AG04450 (cell line): ENCODE measurements around the gene HECA. TPM values are rescaled to one million over a fixed set of nuclear protein-coding genes. Genes with fewer than 3 reads are reported as not detected.

Experiments used
- CTCF ChIA-PET: fragments of 300-600, 350-600 bp; formaldehyde crosslinking; extraction: SDS; loops from one replicate; lab custom pipeline; 2022; ENCODE audit warnings: antibody characterized with exemption, inconsistent platforms; lab: Charles Lee
- POLR2A ChIA-PET: fragments of 350-600 bp; formaldehyde crosslinking; extraction: SDS; loops from one replicate; lab custom pipeline; 2021; ENCODE audit warnings: antibody characterized with exemption, inconsistent platforms; lab: Yijun Ruan, JAX
- DNase-seq: peaks from one replicate; pipeline ENCODE4 v3.0.0-alpha.2; 2011; ENCODE audit warnings: low read depth, low spot score
- H3K27ac ChIP-seq: one replicate; pipeline ENCODE4 v1.5.1; 2012; ENCODE audit warnings: low read depth, low read length, control low read depth
- H3K27me3 ChIP-seq: one replicate; pipeline ENCODE4 v1.6.0; 2012; ENCODE audit warnings: low read length; ENCODE audit not compliant: control insufficient read depth, insufficient read depth
- H3K4me3 ChIP-seq: 2 replicates; pipeline ENCODE4 v1.5.1; 2011; ENCODE audit warnings: mild to moderate bottlenecking, low read depth, low read length, control low read depth
- H3K9me3 ChIP-seq: 2 replicates; pipeline ENCODE4 v1.5.1; 2012; ENCODE audit warnings: low read length; ENCODE audit not compliant: control insufficient read depth, insufficient read depth
- polyA plus RNA-seq: library from polyadenylated mRNA; depleted of rRNA; stranded (reverse); fragments of >200 nt; gene quantifications from 2 replicates; pipeline ENCODE4 v1.2.3, GENCODE V29; 2011
- TF ChIP-seq, protein P1 (sequence below): IDR thresholded peaks from 2 replicates; pipeline ENCODE4 v1.5.1; 2011; ENCODE audit warnings: low read depth, low read length, control low read depth, inconsistent platforms

Gene HECA
- polyA plus RNA-seq, 1 experiment: 10.6 TPM

DNA sequence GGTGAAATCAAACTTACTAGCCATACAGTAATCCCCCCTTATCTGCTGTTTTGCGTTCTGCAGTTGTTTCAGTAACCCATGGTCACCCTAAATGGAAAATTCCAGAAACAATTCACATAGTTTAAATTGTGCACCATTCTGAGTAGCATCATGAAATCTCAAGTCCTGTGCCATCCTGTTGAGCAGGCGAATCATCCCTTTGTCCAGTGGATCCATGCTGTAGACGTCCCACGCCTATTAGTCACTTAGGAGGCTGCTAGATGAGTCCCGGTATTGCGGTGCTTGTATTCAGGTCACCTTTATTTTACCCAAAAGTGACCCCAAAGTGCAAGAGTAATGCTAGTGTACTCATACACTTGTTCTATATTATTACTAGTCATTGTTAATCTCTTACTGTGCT, 46.4 kb downstream of the HECA start:
- Histone ChIP-seq H3K27me3 (no peaks in the 10 kb centered on the region), H3K4me3 (no peak overlapping the region), H3K27ac (no peak overlapping the region), H3K9me3 (peaks cover 2% of the 10 kb centered on the region; the same call in 1 of the 2 replicates)
- ChIA-PET CTCF (no interaction called here), POLR2A (no interaction called here)
- no peak for DNase-seq
- TF ChIP-seq, protein P1, sequence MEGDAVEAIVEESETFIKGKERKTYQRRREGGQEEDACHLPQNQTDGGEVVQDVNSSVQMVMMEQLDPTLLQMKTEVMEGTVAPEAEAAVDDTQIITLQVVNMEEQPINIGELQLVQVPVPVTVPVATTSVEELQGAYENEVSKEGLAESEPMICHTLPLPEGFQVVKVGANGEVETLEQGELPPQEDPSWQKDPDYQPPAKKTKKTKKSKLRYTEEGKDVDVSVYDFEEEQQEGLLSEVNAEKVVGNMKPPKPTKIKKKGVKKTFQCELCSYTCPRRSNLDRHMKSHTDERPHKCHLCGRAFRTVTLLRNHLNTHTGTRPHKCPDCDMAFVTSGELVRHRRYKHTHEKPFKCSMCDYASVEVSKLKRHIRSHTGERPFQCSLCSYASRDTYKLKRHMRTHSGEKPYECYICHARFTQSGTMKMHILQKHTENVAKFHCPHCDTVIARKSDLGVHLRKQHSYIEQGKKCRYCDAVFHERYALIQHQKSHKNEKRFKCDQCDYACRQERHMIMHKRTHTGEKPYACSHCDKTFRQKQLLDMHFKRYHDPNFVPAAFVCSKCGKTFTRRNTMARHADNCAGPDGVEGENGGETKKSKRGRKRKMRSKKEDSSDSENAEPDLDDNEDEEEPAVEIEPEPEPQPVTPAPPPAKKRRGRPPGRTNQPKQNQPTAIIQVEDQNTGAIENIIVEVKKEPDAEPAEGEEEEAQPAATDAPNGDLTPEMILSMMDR: no peak

DNA sequence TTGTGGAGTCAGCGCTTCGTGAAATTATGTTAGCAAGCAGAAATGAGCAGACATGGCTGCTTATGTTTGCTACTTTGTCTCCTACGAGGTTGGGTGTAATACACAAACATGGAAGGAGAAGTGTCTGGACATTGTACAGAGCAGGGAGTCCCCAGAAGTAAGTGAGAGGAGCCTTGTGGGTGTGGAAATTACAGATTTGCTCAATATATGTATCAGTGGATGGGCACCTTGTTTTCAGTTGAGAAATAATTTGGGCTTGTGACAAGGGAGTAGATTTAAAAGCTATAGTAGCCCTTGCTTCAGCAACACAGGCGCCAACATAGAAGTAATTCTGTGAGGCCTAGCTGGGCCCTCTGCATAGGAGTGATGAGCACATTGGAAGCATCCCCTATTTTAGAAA, 49.2 kb downstream of the HECA start:
- no peaks in the 10 kb centered on the region for H3K27me3 ChIP-seq
- ChIA-PET POLR2A (no interaction called here), CTCF (no interaction called here)
- H3K4me3 ChIP-seq: no peak overlapping the region
- DNase-seq: no peak
- H3K27ac ChIP-seq: no peak overlapping the region
- H3K9me3 ChIP-seq: peaks cover 2% of the 10 kb centered on the region; the same call in 1 of the 2 replicates
- TF ChIP-seq, protein P1: no peak

- H3K27ac ChIP-seq: no peak overlapping the region
- ChIA-PET POLR2A (no interaction called here), CTCF (no interaction called here)
- no peak for DNase-seq
- TF ChIP-seq, protein P1: no peak
- peaks cover 2% of the 10 kb centered on the region; the same call in 1 of the 2 replicates for H3K9me3 ChIP-seq
- H3K27me3 ChIP-seq: no peaks in the 10 kb centered on the region
- no peak overlapping the region for H3K4me3 ChIP-seq
Observed at GRCh38 chr6:139184459-139184858, 49.6 kb downstream of the HECA start.

GRCh38 chr6:139186242-139186641, 51.4 kb downstream of the HECA start:
- CTCF ChIA-PET: no interaction called here
- H3K9me3 ChIP-seq: peaks cover 2% of the 10 kb centered on the region; the same call in 1 of the 2 replicates

GRCh38 chr6:139186692-139187091, 51.8 kb downstream of the HECA start:
- no peak for DNase-seq
- ChIA-PET CTCF (no interaction called here), POLR2A (no interaction called here)
- no peak overlapping the region for H3K27ac ChIP-seq
- no peaks in the 10 kb centered on the region for H3K27me3 ChIP-seq
- TF ChIP-seq, protein P1: no peak
- H3K9me3 ChIP-seq: peaks cover 2% of the 10 kb centered on the region; the same call in 1 of the 2 replicates
- no peak overlapping the region for H3K4me3 ChIP-seq

More at GRCh38 chr6:139186242-139186641, 51.4 kb downstream of the HECA start:
- H3K27ac ChIP-seq: no peak overlapping the region
- no peaks in the 10 kb centered on the region for H3K27me3 ChIP-seq
- DNase-seq: no peak
- TF ChIP-seq, protein P1: no peak
- no peak overlapping the region for H3K4me3 ChIP-seq
- POLR2A ChIA-PET: no interaction called here
